HEK293 (cell line): ENCODE results near the gene PTH1R.

Source experiments
- CTCF ChIA-PET: fragments of 350-600 bp; formaldehyde crosslinking; extraction: SDS; loops from one replicate; lab custom pipeline; 2021; ENCODE audit warnings: antibody characterized with exemption; lab: Yijun Ruan, JAX
- POLR2A ChIA-PET: fragments of 300-600 bp; formaldehyde crosslinking; extraction: SDS; loops from one replicate; lab custom pipeline; 2020; ENCODE audit warnings: antibody characterized with exemption, inconsistent platforms; lab: Yijun Ruan, JAX
- H3K27ac ChIP-seq: fragments of 200-500 bp; sonication (Bioruptor generic); 2 replicates; pipeline ENCODE4 v1.5.1; 2014; ENCODE audit warnings: low read depth, low read length, control low read depth, inconsistent platforms; ENCODE audit errors: extremely low read depth
- H3K36me3 ChIP-seq, 2 experiments: fragments of 200-500 bp in 1 of 2; sonication (Bioruptor generic) in 1 of 2; 1 replicate in 1 of 2; 2 replicates in 1 of 2; pipeline ENCODE4 v1.5.1; 2014 to 2017; ENCODE audit warnings: inconsistent platforms in 2 of 2, low read length in 2 of 2; ENCODE audit not compliant: control insufficient read depth in 2 of 2, insufficient read depth in 1 of 2
- H3K4me1 ChIP-seq: fragments of 200-500 bp; sonication (Bioruptor generic); 2 replicates; pipeline ENCODE4 v1.5.1; 2014; ENCODE audit warnings: mild to moderate bottlenecking, low read length, inconsistent platforms; ENCODE audit not compliant: control insufficient read depth, insufficient read depth
- H3K4me3 ChIP-seq: 2 replicates; pipeline ENCODE4 v1.5.1; 2011; ENCODE audit warnings: low read depth, mild to moderate bottlenecking, control low read depth, low read length, moderate library complexity
- H3K9me3 ChIP-seq: fragments of 200-500 bp; sonication (Bioruptor generic); 2 replicates; pipeline ENCODE4 v1.5.1; 2014; ENCODE audit warnings: low read depth, low read length, inconsistent platforms; ENCODE audit not compliant: control insufficient read depth, insufficient read depth
- EGR2 ChIP-seq: fragments of 450-650 bp; formaldehyde crosslinking; IDR thresholded peaks from 2 replicates; pipeline ENCODE4 v1.5.1; 2016; ENCODE audit warnings: low read depth, missing biosample characterization, missing genetic modification characterization
- HOXA7 ChIP-seq: sonication (generic); formaldehyde crosslinking; IDR thresholded peaks from 2 replicates; pipeline ENCODE4 v1.8.1; 2022; ENCODE audit warnings: missing genetic modification reagents, borderline replicate concordance
- PRDM1 ChIP-seq: fragments of 450-650 bp; formaldehyde crosslinking; IDR thresholded peaks from 2 replicates; pipeline ENCODE4; 2016; ENCODE audit warnings: missing biosample characterization, missing genetic modification characterization
- SCRT2 ChIP-seq: fragments of 450-650 bp; formaldehyde crosslinking; IDR thresholded peaks from 2 replicates; pipeline ENCODE4 v1.5.1; 2016; ENCODE audit warnings: missing biosample characterization, missing genetic modification characterization
- SP2 ChIP-seq: fragments of 450-650 bp; formaldehyde crosslinking; IDR thresholded peaks from 2 replicates; pipeline ENCODE4 v1.5.1; 2016; ENCODE audit warnings: missing biosample characterization, missing genetic modification characterization
- ZFHX2 ChIP-seq: fragments of 450-650 bp; formaldehyde crosslinking; conservative IDR thresholded peaks from 2 replicates; pipeline ENCODE4 v1.5.1; 2016; ENCODE audit warnings: missing biosample characterization, missing genetic modification characterization
- ZFP3 ChIP-seq: fragments of 450-650 bp; formaldehyde crosslinking; IDR thresholded peaks from 2 replicates; pipeline ENCODE4 v1.5.1; 2016; ENCODE audit warnings: low read depth, missing biosample characterization, missing genetic modification characterization
- ZNF10 ChIP-seq: fragments of 450-650 bp; formaldehyde crosslinking; IDR thresholded peaks from 2 replicates; pipeline ENCODE4 v1.5.1; 2017; ENCODE audit warnings: missing biosample characterization, missing genetic modification characterization
- ZNF138 ChIP-seq: fragments of 450-650 bp; formaldehyde crosslinking; IDR thresholded peaks from 2 replicates; pipeline ENCODE4 v1.5.1; 2016; ENCODE audit warnings: missing biosample characterization, missing genetic modification characterization, borderline replicate concordance
- ZNF184 ChIP-seq: fragments of 450-650 bp; IDR thresholded peaks from 2 replicates; pipeline ENCODE4 v1.5.1; 2018; ENCODE audit warnings: missing biosample characterization, mild to moderate bottlenecking, missing genetic modification characterization
- ZNF24 ChIP-seq: fragments of 450-650 bp; formaldehyde crosslinking; IDR thresholded peaks from 2 replicates; pipeline ENCODE4 v1.5.1; 2016; ENCODE audit warnings: missing biosample characterization, missing genetic modification characterization
- ZNF292 ChIP-seq: fragments of 450-650 bp; formaldehyde crosslinking; IDR thresholded peaks from 2 replicates; pipeline ENCODE4 v1.5.1; 2016; ENCODE audit warnings: low read depth, missing biosample characterization, missing genetic modification characterization, borderline replicate concordance
- ZNF404 ChIP-seq: fragments of 450-650 bp; formaldehyde crosslinking; IDR thresholded peaks from 2 replicates; pipeline ENCODE4 v1.5.1; 2017; ENCODE audit warnings: missing biosample characterization, missing genetic modification characterization
- ZNF416 ChIP-seq: fragments of 450-650 bp; formaldehyde crosslinking; IDR thresholded peaks from 2 replicates; pipeline ENCODE4 v1.5.1; 2016; ENCODE audit warnings: missing biosample characterization, missing genetic modification characterization
- ZNF426 ChIP-seq: fragments of 450-650 bp; formaldehyde crosslinking; IDR thresholded peaks from 2 replicates; pipeline ENCODE4 v1.5.1; 2017; ENCODE audit warnings: missing biosample characterization, missing genetic modification characterization, mild to moderate bottlenecking, inconsistent platforms, moderate library complexity
- ZNF449 ChIP-seq: fragments of 450-650 bp; formaldehyde crosslinking; IDR thresholded peaks from 2 replicates; pipeline ENCODE4 v1.5.1; 2017; ENCODE audit warnings: missing biosample characterization, mild to moderate bottlenecking, missing genetic modification characterization, moderate library complexity
- ZNF664 ChIP-seq: fragments of 450-650 bp; formaldehyde crosslinking; IDR thresholded peaks from 2 replicates; pipeline ENCODE4 v1.5.1; 2016; ENCODE audit warnings: missing biosample characterization, missing genetic modification characterization
- ZNF768 ChIP-seq: fragments of 450-650 bp; formaldehyde crosslinking; IDR thresholded peaks from 2 replicates; pipeline ENCODE4 v1.5.1; 2018; ENCODE audit warnings: missing biosample characterization, mild to moderate bottlenecking, missing genetic modification characterization
- ZNF776 ChIP-seq: fragments of 450-650 bp; formaldehyde crosslinking; IDR thresholded peaks from 2 replicates; pipeline ENCODE4 v1.5.0; 2017; ENCODE audit warnings: missing biosample characterization, missing genetic modification characterization, borderline replicate concordance
- ZSCAN16 ChIP-seq: fragments of 450-650 bp; formaldehyde crosslinking; IDR thresholded peaks from 2 replicates; pipeline ENCODE4 v1.5.1; 2016; ENCODE audit warnings: missing biosample characterization, missing genetic modification characterization
- ZSCAN23 ChIP-seq: fragments of 450-650 bp; formaldehyde crosslinking; IDR thresholded peaks from 2 replicates; pipeline ENCODE4 v1.5.1; 2016; ENCODE audit warnings: missing biosample characterization, missing genetic modification characterization

PTH1R gene

GRCh38 chr3:46902188-46902631 lies 24.7 kb downstream of the PTH1R start (continued):
- TF ChIP-seq ZNF184 (tag by site-specific recombination) (no peak), ZSCAN16 (tag by site-specific recombination) (no peak), ZNF404 (tag by site-specific recombination) (no peak), ZNF416 (no peak), ZNF24 (tag by site-specific recombination) (no peak), ZFP3 (tag by site-specific recombination) (no peak), HOXA7 (CRISPR knock-in tag) (no peak)
- TF ChIP-seq, all 188 proteins: peak for 0

GRCh38 chr3:46903341-46904302 lies 26.1 kb downstream of the PTH1R start:
- TF ChIP-seq PRDM1 (0 out of 2 replicates have a peak, but pooled peaks have one; percentile 25), ZSCAN23 (tag by site-specific recombination) (no peak), ZNF664 (no peak), SCRT2 (tag by site-specific recombination) (peak; percentile 53; the same call in 1 of the 2 replicates), ZNF426 (no peak), SP2 (tag by site-specific recombination) (no peak), ZNF292 (no peak), ZNF768 (tag by site-specific recombination) (0 out of 2 replicates have a peak, but pooled peaks have one; percentile 15)
- H3K36me3 ChIP-seq: no peaks in the 10 kb centered on the region
- CTCF ChIA-PET: interaction anchor here (0.6 to 1.7 kb wide), 2 partner anchors 8 to 460 kb away, joined by 3 to 7 read pairs; no protein-coding TSS in a partner anchor
- H3K9me3 ChIP-seq: no peaks in the 10 kb centered on the region
- POLR2A ChIA-PET: no interaction called here
- no peak overlapping the region for H3K4me3 ChIP-seq
- no peak overlapping the region for H3K27ac ChIP-seq
- H3K4me1 ChIP-seq: no peaks in the 10 kb centered on the region

- H3K9me3 ChIP-seq: no peaks in the 10 kb centered on the region
- no peak overlapping the region for H3K27ac ChIP-seq
- TF ChIP-seq ZNF449 (no peak), ZFHX2 (tag by site-specific recombination) (peak; percentile 39; the same call in 1 of the 2 replicates), EGR2 (0 out of 2 replicates have a peak, but pooled peaks have one; percentile 17), ZNF768 (tag by site-specific recombination) (no peak), ZNF776 (tag by site-specific recombination) (no peak), ZNF10 (tag by site-specific recombination) (0 out of 2 replicates have a peak, but pooled peaks have one; percentile 21), ZNF138 (tag by site-specific recombination) (no peak)
- ChIA-PET CTCF (interaction anchor here (0.6 to 1.7 kb wide), 3 partner anchors 9 to 459 kb away, joined by 3 to 7 read pairs (median 3); no protein-coding TSS in a partner anchor), POLR2A (no interaction called here)
- H3K36me3 ChIP-seq: no peaks in the 10 kb centered on the region
- no peaks in the 10 kb centered on the region for H3K4me1 ChIP-seq
- H3K4me3 ChIP-seq: no peak overlapping the region
Measured at GRCh38 chr3:46904303-46905212, 27.0 kb downstream of the PTH1R start.
